HepG2 (cell line): ENCODE measurements around the gene PSMD1. TPM values are rescaled to one million over a fixed set of nuclear protein-coding genes. Genes with fewer than 3 reads are reported as not detected.

ENCODE experiments used
- CBX1 ChIP-seq: IDR thresholded peaks from one replicate; pipeline ENCODE4 v1.6.1; 2016; ENCODE audit warnings: antibody characterized with exemption, low read depth
- MEIS2 ChIP-seq: sonication (generic); formaldehyde crosslinking; IDR thresholded peaks from 2 replicates; pipeline ENCODE4 v1.9.0; 2021; ENCODE audit warnings: mild to moderate bottlenecking, missing genetic modification reagents
- NFYB ChIP-seq: sonication (generic); formaldehyde crosslinking; IDR thresholded peaks from 2 replicates; pipeline ENCODE4 v1.4.0; 2020; ENCODE audit warnings: missing genetic modification reagents
- PHF8 ChIP-seq: sonication (generic); formaldehyde crosslinking; IDR thresholded peaks from 2 replicates; pipeline ENCODE4 v1.5.0; 2020; ENCODE audit warnings: missing genetic modification reagents
- RARA ChIP-seq: IDR thresholded peaks from 2 replicates; pipeline ENCODE4 v1.6.1; 2016; ENCODE audit warnings: missing genetic modification reagents, missing compliant biosample characterization
- YEATS2 ChIP-seq: sonication (generic); formaldehyde crosslinking; IDR thresholded peaks from 2 replicates; pipeline ENCODE4 v1.4.0; 2020; ENCODE audit warnings: missing genetic modification reagents, borderline replicate concordance
- ZC3H13 ChIP-seq: sonication (generic); formaldehyde crosslinking; IDR thresholded peaks from 2 replicates; pipeline ENCODE4 v1.8.1; 2023; ENCODE audit warnings: mild to moderate bottlenecking, missing genetic modification reagents, moderate library complexity
- ZFY ChIP-seq: sonication (generic); formaldehyde crosslinking; IDR thresholded peaks from 2 replicates; pipeline ENCODE4 v1.4.0; 2020; ENCODE audit warnings: missing genetic modification reagents
- ZNF292 ChIP-seq: sonication (generic); formaldehyde crosslinking; IDR thresholded peaks from 2 replicates; pipeline ENCODE4 v1.8.1; 2022; ENCODE audit warnings: mild to moderate bottlenecking, low read depth, missing genetic modification reagents, borderline replicate concordance
- ZNF34 ChIP-seq: sonication (generic); formaldehyde crosslinking; IDR thresholded peaks from 2 replicates; pipeline ENCODE4 v1.4.0; 2020; ENCODE audit warnings: mild to moderate bottlenecking, missing genetic modification reagents, borderline replicate concordance
- ZNF577 ChIP-seq: sonication (generic); formaldehyde crosslinking; IDR thresholded peaks from 2 replicates; pipeline ENCODE4 v1.4.0; 2020; ENCODE audit warnings: mild to moderate bottlenecking, low read depth, missing genetic modification reagents, borderline replicate concordance
- polyA plus RNA-seq, 8 experiments: library from polyadenylated mRNA; depleted of rRNA in 3 of 8; stranded (reverse) in 7 of 8; unstranded in 1 of 8; fragments of >200 nt; fragmentation: Illumina TruSeq in 4 of 8; extraction: Trizol in 4 of 8; gene quantifications; 2 replicates each; pipeline versions ENCODE4 v1.2.1 to v1.2.3, GENCODE V29; 2011 to 2016; ENCODE audit warnings: low read depth in 4 of 8, missing spikeins in 1 of 8, mixed read lengths in 1 of 8; ENCODE audit not compliant: insufficient read depth in 1 of 8
- total RNA-seq, 5 experiments: library from RNA; depleted of rRNA; stranded (reverse); fragments of >200 nt; fragmentation: Illumina TruSeq; extraction: Trizol; gene quantifications; 2 replicates each; pipeline ENCODE4 v1.2.3, GENCODE V29; 2016; ENCODE audit warnings: low read depth in 1 of 5
- TF ChIP-seq, protein P1 (sequence below): sonication (generic); formaldehyde crosslinking; IDR thresholded peaks from 2 replicates; pipeline ENCODE4 v1.4.0; 2020; ENCODE audit warnings: missing genetic modification reagents
- TF ChIP-seq, protein P2 (sequence below): sonication (generic); formaldehyde crosslinking; IDR thresholded peaks from 2 replicates; pipeline ENCODE4 v1.5.1; 2020; ENCODE audit warnings: mild to moderate bottlenecking, missing genetic modification reagents, moderate library complexity
- TF ChIP-seq, protein P3 (sequence below): sonication (generic); formaldehyde crosslinking; IDR thresholded peaks from 2 replicates; pipeline ENCODE4 v1.4.0; 2020; ENCODE audit warnings: missing genetic modification reagents

The PSMD1 gene
- total and polyA plus RNA-seq, 2 of the 13 experiments (the other 11 are each of a cell fraction or from before 2014, with no cell fraction given), result 136 to 191 TPM

DNA sequence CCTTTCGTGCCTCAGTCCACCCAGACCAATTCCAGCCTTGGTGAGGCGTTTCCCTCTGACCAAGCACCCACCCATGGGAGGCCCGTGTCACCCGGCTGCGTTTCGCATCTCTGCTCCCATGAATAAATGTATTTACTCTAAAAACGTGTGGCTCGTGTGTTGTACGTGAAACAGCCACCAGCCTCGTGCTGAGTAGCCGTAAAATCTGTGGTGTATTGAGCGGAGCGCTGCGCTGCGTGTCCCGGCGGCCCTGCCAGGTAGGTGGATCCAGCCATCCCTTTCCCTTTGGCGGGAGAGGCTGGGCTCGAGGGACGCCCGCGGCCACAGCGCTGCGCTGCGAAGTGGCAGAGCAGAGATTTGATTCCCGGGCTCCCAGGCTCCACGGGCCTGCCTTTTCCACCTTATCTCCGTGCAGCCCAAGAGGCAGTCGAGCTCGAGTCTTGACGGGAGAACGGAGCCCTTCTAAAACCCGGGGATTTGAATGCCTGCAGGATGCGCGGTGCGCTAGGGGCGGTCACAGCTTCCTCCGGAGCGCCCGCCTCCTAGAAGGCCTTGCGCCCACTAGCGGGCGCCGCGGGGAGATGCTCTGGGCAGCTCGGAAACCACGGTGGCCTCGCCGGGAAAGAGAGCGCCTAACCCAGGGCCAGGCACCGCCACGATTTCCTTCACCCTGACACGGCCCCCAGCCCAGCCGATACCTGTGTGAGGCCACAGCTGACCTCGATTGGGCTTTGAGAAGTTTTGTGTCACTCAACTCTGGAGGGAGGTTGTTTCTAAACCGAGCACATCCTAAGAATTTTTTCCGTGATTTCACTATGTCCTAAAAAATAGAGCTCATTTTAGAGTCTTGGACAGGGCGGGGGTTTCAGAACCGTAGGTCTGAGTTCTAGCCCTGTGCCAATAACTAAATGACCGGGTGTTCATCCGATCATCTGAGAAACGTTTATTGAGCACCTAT is 3.9 kb upstream of the PSMD1 start (continued):
- TF ChIP-seq ZNF577 (CRISPR knock-in tag) (0 out of 2 replicates have a peak, but pooled peaks have one; percentile 70), MEIS2 (no peak), RARA (CRISPR knock-in tag) (0 out of 2 replicates have a peak, but pooled peaks have one; percentile 28), NFYB (CRISPR knock-in tag) (0 out of 2 replicates have a peak, but pooled peaks have one; percentile 18), ZC3H13 (peak; percentile 85; the same call in 1 of the 2 replicates), CBX1 (no peak), ZNF292 (peak; percentile 63; the same call in 1 of the 2 replicates), ZFY (CRISPR knock-in tag) (peak; percentile 77), PHF8 (CRISPR knock-in tag) (peak; percentile 67), YEATS2 (CRISPR knock-in tag) (peak; percentile 48), ZNF34 (CRISPR knock-in tag) (peak; percentile 33; the same call in 1 of the 2 replicates)
- TF ChIP-seq, protein P1, sequence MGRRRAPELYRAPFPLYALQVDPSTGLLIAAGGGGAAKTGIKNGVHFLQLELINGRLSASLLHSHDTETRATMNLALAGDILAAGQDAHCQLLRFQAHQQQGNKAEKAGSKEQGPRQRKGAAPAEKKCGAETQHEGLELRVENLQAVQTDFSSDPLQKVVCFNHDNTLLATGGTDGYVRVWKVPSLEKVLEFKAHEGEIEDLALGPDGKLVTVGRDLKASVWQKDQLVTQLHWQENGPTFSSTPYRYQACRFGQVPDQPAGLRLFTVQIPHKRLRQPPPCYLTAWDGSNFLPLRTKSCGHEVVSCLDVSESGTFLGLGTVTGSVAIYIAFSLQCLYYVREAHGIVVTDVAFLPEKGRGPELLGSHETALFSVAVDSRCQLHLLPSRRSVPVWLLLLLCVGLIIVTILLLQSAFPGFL (CRISPR knock-in tag), result peak; percentile 25; the same call in 1 of the 2 replicates
- TF ChIP-seq, protein P2, sequence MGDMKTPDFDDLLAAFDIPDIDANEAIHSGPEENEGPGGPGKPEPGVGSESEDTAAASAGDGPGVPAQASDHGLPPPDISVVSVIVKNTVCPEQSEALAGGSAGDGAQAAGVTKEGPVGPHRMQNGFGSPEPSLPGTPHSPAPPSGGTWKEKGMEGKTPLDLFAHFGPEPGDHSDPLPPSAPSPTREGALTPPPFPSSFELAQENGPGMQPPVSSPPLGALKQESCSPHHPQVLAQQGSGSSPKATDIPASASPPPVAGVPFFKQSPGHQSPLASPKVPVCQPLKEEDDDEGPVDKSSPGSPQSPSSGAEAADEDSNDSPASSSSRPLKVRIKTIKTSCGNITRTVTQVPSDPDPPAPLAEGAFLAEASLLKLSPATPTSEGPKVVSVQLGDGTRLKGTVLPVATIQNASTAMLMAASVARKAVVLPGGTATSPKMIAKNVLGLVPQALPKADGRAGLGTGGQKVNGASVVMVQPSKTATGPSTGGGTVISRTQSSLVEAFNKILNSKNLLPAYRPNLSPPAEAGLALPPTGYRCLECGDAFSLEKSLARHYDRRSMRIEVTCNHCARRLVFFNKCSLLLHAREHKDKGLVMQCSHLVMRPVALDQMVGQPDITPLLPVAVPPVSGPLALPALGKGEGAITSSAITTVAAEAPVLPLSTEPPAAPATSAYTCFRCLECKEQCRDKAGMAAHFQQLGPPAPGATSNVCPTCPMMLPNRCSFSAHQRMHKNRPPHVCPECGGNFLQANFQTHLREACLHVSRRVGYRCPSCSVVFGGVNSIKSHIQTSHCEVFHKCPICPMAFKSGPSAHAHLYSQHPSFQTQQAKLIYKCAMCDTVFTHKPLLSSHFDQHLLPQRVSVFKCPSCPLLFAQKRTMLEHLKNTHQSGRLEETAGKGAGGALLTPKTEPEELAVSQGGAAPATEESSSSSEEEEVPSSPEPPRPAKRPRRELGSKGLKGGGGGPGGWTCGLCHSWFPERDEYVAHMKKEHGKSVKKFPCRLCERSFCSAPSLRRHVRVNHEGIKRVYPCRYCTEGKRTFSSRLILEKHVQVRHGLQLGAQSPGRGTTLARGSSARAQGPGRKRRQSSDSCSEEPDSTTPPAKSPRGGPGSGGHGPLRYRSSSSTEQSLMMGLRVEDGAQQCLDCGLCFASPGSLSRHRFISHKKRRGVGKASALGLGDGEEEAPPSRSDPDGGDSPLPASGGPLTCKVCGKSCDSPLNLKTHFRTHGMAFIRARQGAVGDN (CRISPR knock-in tag), result peak; percentile 98
- TF ChIP-seq, protein P3, sequence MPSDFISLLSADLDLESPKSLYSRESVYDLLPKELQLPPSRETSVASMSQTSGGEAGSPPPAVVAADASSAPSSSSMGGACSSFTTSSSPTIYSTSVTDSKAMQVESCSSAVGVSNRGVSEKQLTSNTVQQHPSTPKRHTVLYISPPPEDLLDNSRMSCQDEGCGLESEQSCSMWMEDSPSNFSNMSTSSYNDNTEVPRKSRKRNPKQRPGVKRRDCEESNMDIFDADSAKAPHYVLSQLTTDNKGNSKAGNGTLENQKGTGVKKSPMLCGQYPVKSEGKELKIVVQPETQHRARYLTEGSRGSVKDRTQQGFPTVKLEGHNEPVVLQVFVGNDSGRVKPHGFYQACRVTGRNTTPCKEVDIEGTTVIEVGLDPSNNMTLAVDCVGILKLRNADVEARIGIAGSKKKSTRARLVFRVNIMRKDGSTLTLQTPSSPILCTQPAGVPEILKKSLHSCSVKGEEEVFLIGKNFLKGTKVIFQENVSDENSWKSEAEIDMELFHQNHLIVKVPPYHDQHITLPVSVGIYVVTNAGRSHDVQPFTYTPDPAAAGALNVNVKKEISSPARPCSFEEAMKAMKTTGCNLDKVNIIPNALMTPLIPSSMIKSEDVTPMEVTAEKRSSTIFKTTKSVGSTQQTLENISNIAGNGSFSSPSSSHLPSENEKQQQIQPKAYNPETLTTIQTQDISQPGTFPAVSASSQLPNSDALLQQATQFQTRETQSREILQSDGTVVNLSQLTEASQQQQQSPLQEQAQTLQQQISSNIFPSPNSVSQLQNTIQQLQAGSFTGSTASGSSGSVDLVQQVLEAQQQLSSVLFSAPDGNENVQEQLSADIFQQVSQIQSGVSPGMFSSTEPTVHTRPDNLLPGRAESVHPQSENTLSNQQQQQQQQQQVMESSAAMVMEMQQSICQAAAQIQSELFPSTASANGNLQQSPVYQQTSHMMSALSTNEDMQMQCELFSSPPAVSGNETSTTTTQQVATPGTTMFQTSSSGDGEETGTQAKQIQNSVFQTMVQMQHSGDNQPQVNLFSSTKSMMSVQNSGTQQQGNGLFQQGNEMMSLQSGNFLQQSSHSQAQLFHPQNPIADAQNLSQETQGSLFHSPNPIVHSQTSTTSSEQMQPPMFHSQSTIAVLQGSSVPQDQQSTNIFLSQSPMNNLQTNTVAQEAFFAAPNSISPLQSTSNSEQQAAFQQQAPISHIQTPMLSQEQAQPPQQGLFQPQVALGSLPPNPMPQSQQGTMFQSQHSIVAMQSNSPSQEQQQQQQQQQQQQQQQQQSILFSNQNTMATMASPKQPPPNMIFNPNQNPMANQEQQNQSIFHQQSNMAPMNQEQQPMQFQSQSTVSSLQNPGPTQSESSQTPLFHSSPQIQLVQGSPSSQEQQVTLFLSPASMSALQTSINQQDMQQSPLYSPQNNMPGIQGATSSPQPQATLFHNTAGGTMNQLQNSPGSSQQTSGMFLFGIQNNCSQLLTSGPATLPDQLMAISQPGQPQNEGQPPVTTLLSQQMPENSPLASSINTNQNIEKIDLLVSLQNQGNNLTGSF (CRISPR knock-in tag), result peak; percentile 73; the same call in 1 of the 2 replicates
